HG03442 (cell line): ENCODE results near the gene NKIRAS2.

Experiments used
- ATAC-seq: cut with Tn5 transposase; IDR thresholded peaks from one replicate; pipeline ENCODE4 v1.9.1; 2021; ENCODE audit warnings: mild to moderate bottlenecking, moderate library complexity; ENCODE audit not compliant: unreplicated experiment

Gene NKIRAS2

GRCh38 chr17:42053731-42054500, 34.0 kb downstream of the NKIRAS2 start:
- ATAC-seq: no peak

GRCh38 chr17:42055027-42055426, 35.1 kb downstream of the NKIRAS2 start:
- ATAC-seq: no peak

GRCh38 chr17:42055496-42055895, 35.6 kb downstream of the NKIRAS2 start:
- ATAC-seq: no peak

- no peak for ATAC-seq
Observed at GRCh38 chr17:42056635-42057034, 36.7 kb downstream of the NKIRAS2 start.

GRCh38 chr17:42058063-42058462, 38.2 kb downstream of the NKIRAS2 start:
- no peak for ATAC-seq

- no peak for ATAC-seq
Observed at GRCh38 chr17:42059815-42060214, 39.9 kb downstream of the NKIRAS2 start.

GRCh38 chr17:42060231-42060630, 40.3 kb downstream of the NKIRAS2 start:
- no peak for ATAC-seq

- ATAC-seq: no peak
Observed at GRCh38 chr17:42061646-42062487, 42.0 kb downstream of the NKIRAS2 start.

- no peak for ATAC-seq
Observed at GRCh38 chr17:42062681-42063080, 42.8 kb downstream of the NKIRAS2 start.

- no peak for ATAC-seq
Observed at GRCh38 chr17:42065201-42065600, 45.3 kb downstream of the NKIRAS2 start.

- no peak for ATAC-seq
Observed at GRCh38 chr17:42067371-42068091, 47.6 kb downstream of the NKIRAS2 start.

GRCh38 chr17:42068979-42069378, 49.1 kb downstream of the NKIRAS2 start:
- ATAC-seq: no peak

- no peak for ATAC-seq
Observed at GRCh38 chr17:42071810-42072209, 51.9 kb downstream of the NKIRAS2 start.

- ATAC-seq: no peak
Observed at GRCh38 chr17:42072323-42073187, 52.7 kb downstream of the NKIRAS2 start.
